Keratinocyte (primary cell): ENCODE measurements around the gene E2F6.

Source experiments
- CTCF ChIP-seq, 3 experiments: IDR thresholded peaks in 1 of 3; conservative IDR thresholded peaks in 1 of 3; optimal IDR thresholded peaks in 1 of 3; 2 replicates in 2 of 3; 3 replicates in 1 of 3; pipeline versions ENCODE3 to v1.5.1; 2011; ENCODE audit warnings: low read length in 3 of 3, mild to moderate bottlenecking in 3 of 3, moderate library complexity in 2 of 3, control low read depth in 1 of 3, inconsistent platforms in 1 of 3; ENCODE audit not compliant: insufficient read depth in 2 of 3; ENCODE audit errors: extremely low read depth in 1 of 3
- EZH2 ChIP-seq: IDR thresholded peaks from one replicate; pipeline ENCODE4 v1.6.1; 2012; ENCODE audit warnings: inconsistent platforms, mild to moderate bottlenecking, low read length, moderate library complexity

- TF ChIP-seq CTCF (optimal IDR thresholded peaks at IDR 0.05 in 1 of 3, IDR thresholded peaks at IDR 0.05 in 1 of 3, conservative IDR thresholded peaks at IDR 0.05 in 1 of 3; ENCODE audit: extremely low read depth in 1 of 3, insufficient read depth in 2 of 3, low read length in 3 of 3) = no peak
- TF ChIP-seq EZH2 = no peak
Observed at GRCh38 chr2:11514081-11514730, 48.2 kb upstream of the E2F6 start.
